Smooth muscle cell of the brain vasculature (primary cell): ENCODE results near the gene PLSCR3.
A peak's percentile ranks its signal among the peaks of the same experiment; 100 is the strongest.

Source experiments
- DNase-seq: peaks from one replicate; pipeline ENCODE4 v3.0.0-alpha.2; 2012; ENCODE audit warnings: low read depth, low spot score

Gene PLSCR3

GRCh38 chr17:7394452-7395191, at the start of gene PLSCR3:
TSS of gene PLSCR3 (minus strand) at chr17:7394525. CDS start at chr17:7394110, 415 bp downstream.
- peak; percentile 52 for DNase-seq

GRCh38 chr17:7443499-7444485, 49.5 kb upstream of the PLSCR3 start:
- no peak for DNase-seq

GRCh38 chr17:7442142-7442541, 47.8 kb upstream of the PLSCR3 start:
- DNase-seq = no peak

- no peak for DNase-seq
These were observed 46.9 kb upstream of the PLSCR3 start for GRCh38 chr17:7441266-7441665.

GRCh38 chr17:7440834-7441195, 46.5 kb upstream of the PLSCR3 start:
- no peak for DNase-seq

GRCh38 chr17:7440113-7440833, 45.9 kb upstream of the PLSCR3 start:
- DNase-seq = no peak

GRCh38 chr17:7439462-7440112, 45.3 kb upstream of the PLSCR3 start, which contains the start of gene FGF11:
TSS of gene FGF11 (plus strand) at chr17:7439512. CDS start at chr17:7439621, 109 bp downstream.
- no peak for DNase-seq

- DNase-seq = no peak
These were observed 44.5 kb upstream of the PLSCR3 start for GRCh38 chr17:7438656-7439460.

GRCh38 chr17:7437950-7438614, 43.8 kb upstream of the PLSCR3 start:
- DNase-seq = no peak

- no peak for DNase-seq
These were observed 43.1 kb upstream of the PLSCR3 start for GRCh38 chr17:7437369-7437863.

GRCh38 chr17:7436556-7437368, 42.4 kb upstream of the PLSCR3 start:
- no peak for DNase-seq

GRCh38 chr17:7435676-7436555, 41.6 kb upstream of the PLSCR3 start:
- DNase-seq = no peak

- no peak for DNase-seq
These were observed 38.0 kb upstream of the PLSCR3 start for GRCh38 chr17:7432296-7432695.

GRCh38 chr17:7431231-7431630, 36.9 kb upstream of the PLSCR3 start:
- DNase-seq = no peak

- no peak for DNase-seq
These were observed 35.4 kb upstream of the PLSCR3 start for GRCh38 chr17:7429722-7430121.

GRCh38 chr17:7428557-7428956, 34.2 kb upstream of the PLSCR3 start, which contains the start of gene SPEM3:
TSS of gene SPEM3 (plus strand) at chr17:7428857. CDS start at chr17:7428903, 46 bp downstream.
- DNase-seq = no peak

GRCh38 chr17:7427549-7427948, 33.2 kb upstream of the PLSCR3 start:
- no peak for DNase-seq
